Loucy (cell line): ENCODE measurements around the gene ARL8B.
A peak's percentile ranks its signal among the peaks of the same experiment; 100 is the strongest.
"Not testable (repeated sequence)": the region's sequence is repeated elsewhere in the genome, so short reads cannot be mapped to it uniquely, and the experiment has no call there.

Source experiments
- H2AFZ ChIP-seq: fragments of 200-600 bp; sonication (generic); 2 replicates; pipeline ENCODE4 v1.6.0; 2016; ENCODE audit warnings: antibody characterized with exemption, mild to moderate bottlenecking, low read length, moderate library complexity
- H3F3A ChIP-seq: fragments of 200-600 bp; 2 replicates; pipeline ENCODE4 v1.6.0; 2016; ENCODE audit warnings: antibody characterized with exemption, low read depth, mild to moderate bottlenecking
- H3K27me3 ChIP-seq: fragments of 200-600 bp; sonication (generic); 2 replicates; pipeline ENCODE4 v1.6.1; 2014; ENCODE audit warnings: low read length, mild to moderate bottlenecking; ENCODE audit not compliant: insufficient read depth, poor library complexity, severe bottlenecking
- H3K36me3 ChIP-seq: fragments of 200-600 bp; sonication (generic); 2 replicates; pipeline ENCODE4 v1.6.1; 2016; ENCODE audit warnings: low read length; ENCODE audit not compliant: insufficient read depth
- H3K4me1 ChIP-seq: fragments of 200-600 bp; sonication (generic); 2 replicates; pipeline ENCODE4 v1.5.1; 2014; ENCODE audit warnings: low read length, mild to moderate bottlenecking; ENCODE audit not compliant: insufficient read depth, poor library complexity, severe bottlenecking
- H3K4me2 ChIP-seq: fragments of 200-600 bp; sonication (generic); 2 replicates; pipeline ENCODE4 v1.6.0; 2014; ENCODE audit warnings: antibody characterized with exemption, low read length, low read depth, mild to moderate bottlenecking; ENCODE audit not compliant: poor library complexity, severe bottlenecking
- H3K4me3 ChIP-seq: fragments of 200-600 bp; sonication (generic); 2 replicates; pipeline ENCODE4 v1.5.1; 2014; ENCODE audit warnings: low read length, mild to moderate bottlenecking, mixed read lengths; ENCODE audit not compliant: poor library complexity, severe bottlenecking
- H3K79me2 ChIP-seq: fragments of 200-600 bp; sonication (generic); 2 replicates; pipeline ENCODE4 v1.6.1; 2014; ENCODE audit warnings: low read length; ENCODE audit not compliant: insufficient read depth
- H3K9ac ChIP-seq: fragments of 200-600 bp; sonication (generic); 2 replicates; pipeline ENCODE4 v1.6.0; 2014; ENCODE audit warnings: mild to moderate bottlenecking, low read depth, low read length, moderate library complexity; ENCODE audit not compliant: poor library complexity, severe bottlenecking
- H3K9me2 ChIP-seq: fragments of 200-600 bp; sonication (generic); replicated peaks from 2 replicates; pipeline ENCODE4 v1.6.1; 2016; ENCODE audit warnings: low read depth, low read length, mixed read lengths
- H3K9me3 ChIP-seq: fragments of 200-600 bp; sonication (generic); 2 replicates; pipeline ENCODE4 v1.6.1; 2014; ENCODE audit warnings: mild to moderate bottlenecking, antibody characterized with exemption, low read length, low read depth; ENCODE audit not compliant: insufficient read depth
- H4K20me1 ChIP-seq: fragments of 200-600 bp; sonication (generic); 2 replicates; pipeline ENCODE4 v1.6.0; 2014; ENCODE audit warnings: antibody characterized with exemption, low read length, mild to moderate bottlenecking; ENCODE audit not compliant: insufficient read depth, poor library complexity, severe bottlenecking
- EZH2phosphoT487 ChIP-seq: fragments of 200-600 bp; IDR thresholded peaks from 2 replicates; pipeline ENCODE4 v1.6.1; 2018; ENCODE audit warnings: antibody characterized with exemption, mild to moderate bottlenecking, moderate library complexity, borderline replicate concordance
- TF ChIP-seq, protein P1 (sequence below): fragments of 200-600 bp; sonication (generic); conservative IDR thresholded peaks from 2 replicates; pipeline ENCODE4 v1.5.1; 2014; ENCODE audit warnings: mild to moderate bottlenecking, antibody characterized with exemption, low read length

The ARL8B gene

DNA sequence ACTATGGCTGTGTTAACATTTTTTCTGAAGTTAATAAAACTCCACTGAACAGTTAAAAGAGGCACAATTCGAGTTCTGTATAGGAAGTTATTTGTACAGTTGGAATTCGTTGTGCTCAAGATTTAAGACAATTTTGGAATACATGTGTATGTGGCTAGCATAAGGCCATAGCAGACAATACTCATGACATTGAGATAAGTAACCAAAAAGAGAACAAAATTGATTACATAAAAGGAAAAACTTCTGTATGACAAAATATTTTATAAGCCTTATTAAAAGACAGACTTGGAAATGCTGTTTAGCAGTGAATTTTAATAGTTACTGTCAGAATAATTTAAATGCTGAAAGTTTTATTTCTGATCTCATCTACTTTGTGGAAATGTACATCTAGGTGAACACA is 47.7 kb downstream of the ARL8B start:
- Histone ChIP-seq H3K36me3 (peaks cover 40% of the 10 kb centered on the region), H3F3A (no peaks in the 10 kb centered on the region), H3K9me3 (no peaks in the 10 kb centered on the region), H2AFZ (no peak overlapping the region), H3K4me1 (peaks cover 13% of the 10 kb centered on the region), H4K20me1 (peaks cover under 1% of the 10 kb centered on the region), H3K27me3 (no peaks in the 10 kb centered on the region), H3K9ac (no peak overlapping the region), H3K79me2 (peaks cover 61% of the 10 kb centered on the region), H3K4me3 (no peak overlapping the region), H3K4me2 (peak overlapping the region; percentile 35), H3K9me2 (no peaks in the 10 kb centered on the region)
- TF ChIP-seq, protein P1, sequence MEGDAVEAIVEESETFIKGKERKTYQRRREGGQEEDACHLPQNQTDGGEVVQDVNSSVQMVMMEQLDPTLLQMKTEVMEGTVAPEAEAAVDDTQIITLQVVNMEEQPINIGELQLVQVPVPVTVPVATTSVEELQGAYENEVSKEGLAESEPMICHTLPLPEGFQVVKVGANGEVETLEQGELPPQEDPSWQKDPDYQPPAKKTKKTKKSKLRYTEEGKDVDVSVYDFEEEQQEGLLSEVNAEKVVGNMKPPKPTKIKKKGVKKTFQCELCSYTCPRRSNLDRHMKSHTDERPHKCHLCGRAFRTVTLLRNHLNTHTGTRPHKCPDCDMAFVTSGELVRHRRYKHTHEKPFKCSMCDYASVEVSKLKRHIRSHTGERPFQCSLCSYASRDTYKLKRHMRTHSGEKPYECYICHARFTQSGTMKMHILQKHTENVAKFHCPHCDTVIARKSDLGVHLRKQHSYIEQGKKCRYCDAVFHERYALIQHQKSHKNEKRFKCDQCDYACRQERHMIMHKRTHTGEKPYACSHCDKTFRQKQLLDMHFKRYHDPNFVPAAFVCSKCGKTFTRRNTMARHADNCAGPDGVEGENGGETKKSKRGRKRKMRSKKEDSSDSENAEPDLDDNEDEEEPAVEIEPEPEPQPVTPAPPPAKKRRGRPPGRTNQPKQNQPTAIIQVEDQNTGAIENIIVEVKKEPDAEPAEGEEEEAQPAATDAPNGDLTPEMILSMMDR: no peak
- TF ChIP-seq EZH2phosphoT487: no peak

DNA sequence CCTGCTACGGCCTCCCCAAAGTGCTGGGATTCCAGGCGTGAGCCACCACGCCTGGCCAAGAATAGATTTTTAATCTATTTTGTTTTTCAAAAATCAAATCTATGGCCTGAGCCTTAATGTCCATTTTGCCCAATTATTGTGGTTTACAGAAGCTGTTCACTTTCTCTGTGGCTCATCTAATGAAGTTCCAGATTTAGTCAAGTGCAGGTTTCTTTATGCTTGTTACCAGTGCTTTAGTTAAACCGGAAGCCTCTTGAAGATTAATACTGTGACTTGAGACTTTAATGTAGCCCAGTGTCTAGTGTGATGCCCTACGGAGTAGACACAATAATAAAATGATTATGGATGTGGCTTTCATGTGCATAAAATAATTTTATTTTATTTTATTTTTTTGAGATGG is 48.9 kb downstream of the ARL8B start:
- Histone ChIP-seq H3K4me3 (no peak overlapping the region), H3K9me2 (no peaks in the 10 kb centered on the region), H3K79me2 (peaks cover 49% of the 10 kb centered on the region), H4K20me1 (no peaks in the 10 kb centered on the region), H2AFZ (no peak overlapping the region), H3K9ac (no peak overlapping the region), H3K4me1 (peaks cover 13% of the 10 kb centered on the region), H3K9me3 (no peaks in the 10 kb centered on the region), H3K4me2 (no peak overlapping the region), H3K36me3 (peaks cover 51% of the 10 kb centered on the region), H3F3A (no peaks in the 10 kb centered on the region), H3K27me3 (no peaks in the 10 kb centered on the region)
- no peak for TF ChIP-seq EZH2phosphoT487
- TF ChIP-seq, protein P1: no peak

DNA sequence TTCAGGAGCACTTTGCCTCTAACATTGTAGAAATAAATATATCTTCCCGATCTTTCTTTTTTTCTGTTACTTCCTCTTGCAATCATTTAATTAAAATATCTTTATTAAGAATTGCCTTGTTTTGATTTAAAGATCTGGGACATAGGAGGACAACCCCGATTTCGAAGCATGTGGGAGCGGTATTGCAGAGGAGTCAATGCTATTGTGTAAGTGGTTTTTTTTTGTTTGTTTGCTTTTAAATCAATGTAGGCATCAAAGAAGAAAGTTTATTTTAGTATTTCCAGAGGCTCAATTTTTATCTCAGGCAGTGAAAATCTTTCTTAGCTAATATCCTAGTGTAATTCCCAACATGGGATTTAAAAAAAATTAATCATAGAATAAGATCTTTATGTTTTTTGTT is 49.9 kb downstream of the ARL8B start:
- TF ChIP-seq, protein P1: no peak
- no peak for TF ChIP-seq EZH2phosphoT487
- Histone ChIP-seq H3K4me1 (peaks cover 13% of the 10 kb centered on the region), H3K27me3 (no peaks in the 10 kb centered on the region), H3K9me3 (no peaks in the 10 kb centered on the region), H4K20me1 (no peaks in the 10 kb centered on the region), H3K4me2 (no peak overlapping the region), H3K9ac (no peak overlapping the region), H3K79me2 (peaks cover 39% of the 10 kb centered on the region), H3K4me3 (no peak overlapping the region), H3F3A (no peaks in the 10 kb centered on the region), H3K9me2 (no peaks in the 10 kb centered on the region), H2AFZ (no peak overlapping the region), H3K36me3 (peaks cover 59% of the 10 kb centered on the region)

DNA sequence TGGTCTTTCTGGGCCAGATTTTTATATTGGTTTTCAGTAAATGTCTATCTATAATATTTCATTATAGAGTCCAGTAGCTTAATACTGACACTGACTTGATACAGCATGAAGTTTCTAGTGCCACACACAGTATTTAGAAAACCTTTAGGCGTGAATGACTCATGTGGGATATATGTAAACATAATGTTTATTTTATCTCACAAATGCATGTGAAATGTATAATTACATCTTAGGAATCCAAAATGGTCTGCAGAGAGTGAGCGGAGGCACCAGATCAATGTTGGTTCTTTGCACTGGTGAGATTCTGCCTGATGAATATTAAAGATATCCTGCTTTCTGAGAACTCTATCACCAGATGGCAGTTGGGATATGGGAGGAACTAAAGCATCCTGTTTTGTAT is 56.9 kb downstream of the ARL8B start:
- not testable (repeated sequence) for H3K4me2 ChIP-seq, H4K20me1 ChIP-seq, H3K9me2 ChIP-seq, H3K9ac ChIP-seq, H2AFZ ChIP-seq, H3K4me3 ChIP-seq, H3K9me3 ChIP-seq, H3K79me2 ChIP-seq, H3K27me3 ChIP-seq
- Histone ChIP-seq H3F3A (peaks cover 18% of the 10 kb centered on the region), H3K36me3 (peaks cover 53% of the 10 kb centered on the region), H3K4me1 (peaks cover 53% of the 10 kb centered on the region)
